Testis (tissue), 3 donors: Measurements from ENCODE around the gene CRYL1. TPM values are rescaled to one million over a fixed set of nuclear protein-coding genes. Genes with fewer than 3 reads are reported as not detected.

Source experiments
- DNase-seq: peaks from one replicate; pipeline ENCODE4 v3.0.0-alpha.2; 2019
- H3K27ac ChIP-seq, 2 donors: fragments of 200-600 bp; sonication (generic); one replicate each; pipeline ENCODE4 v1.5.1; 2019
- H3K27me3 ChIP-seq: fragments of 200-600 bp; sonication (generic); one replicate; pipeline ENCODE4 v1.5.1; 2019
- H3K36me3 ChIP-seq: fragments of 200-600 bp; sonication (generic); one replicate; pipeline ENCODE4 v1.5.1; 2017; ENCODE audit warnings: low read depth; ENCODE audit errors: missing control alignments
- H3K4me1 ChIP-seq: fragments of 200-600 bp; sonication (generic); one replicate; pipeline ENCODE4 v1.5.1; 2019
- H3K4me3 ChIP-seq, 2 donors: fragments of 200-600 bp; sonication (generic); one replicate each; pipeline ENCODE4 v1.5.1; 2017 to 2019
- H3K9me3 ChIP-seq: fragments of 200-600 bp; sonication (generic); one replicate; pipeline ENCODE4 v1.5.1; 2017
- POLR2A ChIP-seq: fragments of 450-650 bp; IDR thresholded peaks from one replicate; pipeline ENCODE4 v1.6.1; 2017; ENCODE audit warnings: antibody characterized with exemption, mild to moderate bottlenecking, moderate library complexity
- WGBS, 2 donors: methylation state at CpG; one replicate each; pipeline ENCODE4 v1.1.5; 2018; 5-methylcytosine and 5-hydroxymethylcytosine counted together
- intact Hi-C: fragments of 100-400 bp; cut with DNase I; formaldehyde crosslinking; loops from one replicate; pipeline ENCODE4 v1.15.1; 2023; ENCODE audit warnings: low total_unique reads
- polyA plus RNA-seq: library from polyadenylated mRNA; stranded (reverse); fragments of 350-450 nt; fragmentation: Illumina TruSeq; extraction: RNeasy Lipid Tissue Mini Kit (QIAGEN cat#74804); gene quantifications from one replicate; pipeline ENCODE4 v1.2.3, GENCODE V29; 2014; ENCODE audit warnings: low read depth, low replicate concordance; ENCODE audit not compliant: insufficient read depth
- total RNA-seq, 2 donors: library from RNA; depleted of rRNA; stranded (reverse); fragments of >200 nt; gene quantifications; one replicate each; pipeline ENCODE4 v1.2.3, GENCODE V29; 2016
- TF ChIP-seq, protein P1 (sequence below), 3 experiments: fragments of 450-650 bp in 2 of 3; fragments of 200-600 bp in 1 of 3; sonication (generic) in 1 of 3; IDR thresholded peaks; one replicate each; pipeline ENCODE4 v1.5.1; 2016 to 2019; ENCODE audit warnings: antibody characterized with exemption in 3 of 3, mild to moderate bottlenecking in 2 of 3, moderate library complexity in 1 of 3

Gene CRYL1
- total and polyA plus RNA-seq, 3 donors from 2014 or later = 8.0 to 16.8 (median 16.8) TPM

DNA sequence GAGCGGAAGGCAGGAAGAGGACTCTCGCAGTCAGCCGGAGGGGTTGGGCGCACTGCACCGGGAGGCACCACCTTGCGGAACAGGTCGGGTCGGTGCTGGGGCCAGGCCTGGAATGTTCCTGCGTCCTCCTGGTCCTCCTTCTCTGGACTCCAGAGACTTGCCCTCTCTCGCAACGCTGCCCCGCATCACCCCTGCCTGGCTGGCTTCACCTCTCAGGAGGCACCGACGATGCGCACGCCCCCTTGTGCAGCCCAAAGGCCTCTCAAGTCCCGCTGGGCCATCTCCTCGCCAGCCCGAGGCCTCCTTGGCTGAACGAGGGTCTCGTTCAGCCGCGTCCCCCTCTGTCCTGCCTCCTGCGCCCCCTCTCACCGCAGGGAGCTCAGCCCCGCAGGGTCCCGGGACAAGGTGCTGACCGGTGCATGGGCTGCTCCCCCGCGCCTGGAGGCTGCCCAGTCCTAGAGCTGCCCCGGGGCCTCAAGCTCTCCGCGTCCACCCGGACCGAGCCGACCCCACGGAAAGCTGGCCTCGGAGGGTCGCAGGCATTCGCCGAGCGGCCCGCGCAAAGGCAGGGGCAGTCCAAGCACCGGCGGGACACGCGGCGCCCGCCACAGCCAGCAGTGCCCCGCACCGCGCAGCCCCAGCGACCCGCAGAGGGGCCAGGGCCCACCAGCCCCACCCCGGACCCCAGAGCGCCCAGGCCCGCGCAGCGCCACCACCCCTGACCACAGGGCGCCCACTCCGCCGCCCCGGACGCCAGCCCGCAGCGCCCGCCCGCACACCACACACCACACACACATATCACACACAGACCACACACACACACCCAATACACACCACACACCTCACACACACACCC lies 133.8 kb downstream of the CRYL1 start:
- intact Hi-C loops = no loop called here
- Histone ChIP-seq H3K36me3 (no peaks in the 10 kb centered on the region), H3K4me1 (no peaks in the 10 kb centered on the region), H3K9me3 (no peaks in the 10 kb centered on the region), H3K27me3 (no peaks in the 10 kb centered on the region), H3K4me3 (peak overlapping the region; percentile 21 to 36), H3K27ac (no peak overlapping the region)
- TF ChIP-seq, protein P1, sequence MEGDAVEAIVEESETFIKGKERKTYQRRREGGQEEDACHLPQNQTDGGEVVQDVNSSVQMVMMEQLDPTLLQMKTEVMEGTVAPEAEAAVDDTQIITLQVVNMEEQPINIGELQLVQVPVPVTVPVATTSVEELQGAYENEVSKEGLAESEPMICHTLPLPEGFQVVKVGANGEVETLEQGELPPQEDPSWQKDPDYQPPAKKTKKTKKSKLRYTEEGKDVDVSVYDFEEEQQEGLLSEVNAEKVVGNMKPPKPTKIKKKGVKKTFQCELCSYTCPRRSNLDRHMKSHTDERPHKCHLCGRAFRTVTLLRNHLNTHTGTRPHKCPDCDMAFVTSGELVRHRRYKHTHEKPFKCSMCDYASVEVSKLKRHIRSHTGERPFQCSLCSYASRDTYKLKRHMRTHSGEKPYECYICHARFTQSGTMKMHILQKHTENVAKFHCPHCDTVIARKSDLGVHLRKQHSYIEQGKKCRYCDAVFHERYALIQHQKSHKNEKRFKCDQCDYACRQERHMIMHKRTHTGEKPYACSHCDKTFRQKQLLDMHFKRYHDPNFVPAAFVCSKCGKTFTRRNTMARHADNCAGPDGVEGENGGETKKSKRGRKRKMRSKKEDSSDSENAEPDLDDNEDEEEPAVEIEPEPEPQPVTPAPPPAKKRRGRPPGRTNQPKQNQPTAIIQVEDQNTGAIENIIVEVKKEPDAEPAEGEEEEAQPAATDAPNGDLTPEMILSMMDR (IDR thresholded peaks at IDR 0.05) = no peak
- no peak for TF ChIP-seq POLR2A
- WGBS, 2 donors = 69 to 75% methylated on average over 34 to 69 of the region's 69 CpGs
- no peak for DNase-seq

DNA sequence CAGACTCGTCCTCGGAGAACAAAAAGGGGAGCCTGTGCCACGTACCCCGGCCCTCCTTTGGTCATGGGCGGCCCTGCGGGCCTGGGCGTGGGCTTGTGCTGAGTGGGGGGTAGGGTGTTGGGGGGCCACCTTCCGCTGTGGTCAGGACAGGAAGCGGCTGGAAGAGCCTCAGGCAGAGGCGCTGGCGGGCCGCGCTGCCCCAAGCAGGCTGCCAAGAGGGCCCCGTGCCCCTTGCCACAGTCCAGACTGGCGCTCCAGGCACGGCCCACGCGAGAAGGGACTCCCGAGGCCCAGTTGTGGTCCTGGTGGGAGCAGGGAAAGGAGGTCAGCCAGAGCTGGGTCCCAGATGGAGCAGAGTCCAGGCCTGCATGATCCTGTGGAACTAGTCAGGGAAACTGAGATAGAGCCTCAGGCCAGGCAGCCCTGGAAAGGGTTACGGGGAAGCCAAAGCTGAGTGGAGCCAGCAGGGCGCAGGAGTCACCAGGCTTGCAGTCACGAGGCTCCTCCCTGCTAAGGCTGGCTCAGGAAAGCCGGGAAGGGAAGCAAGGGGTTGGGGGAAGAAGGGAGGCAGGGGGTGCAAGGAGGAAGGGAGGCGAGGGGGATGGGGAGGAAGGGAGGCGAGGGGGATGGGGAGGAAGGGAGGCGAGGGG lies 135.0 kb downstream of the CRYL1 start:
- Histone ChIP-seq H3K36me3 (no peaks in the 10 kb centered on the region), H3K4me3 (no peak overlapping the region), H3K27me3 (no peaks in the 10 kb centered on the region), H3K4me1 (no peaks in the 10 kb centered on the region), H3K9me3 (no peaks in the 10 kb centered on the region), H3K27ac (no peak overlapping the region)
- DNase-seq = no peak
- intact Hi-C loops = no loop called here
- TF ChIP-seq POLR2A = no peak
- TF ChIP-seq, protein P1 (IDR thresholded peaks at IDR 0.05) = no peak
- 41 to 53% methylated on average over 4 to 20 of the region's 26 CpGs for WGBS, 2 donors

DNA sequence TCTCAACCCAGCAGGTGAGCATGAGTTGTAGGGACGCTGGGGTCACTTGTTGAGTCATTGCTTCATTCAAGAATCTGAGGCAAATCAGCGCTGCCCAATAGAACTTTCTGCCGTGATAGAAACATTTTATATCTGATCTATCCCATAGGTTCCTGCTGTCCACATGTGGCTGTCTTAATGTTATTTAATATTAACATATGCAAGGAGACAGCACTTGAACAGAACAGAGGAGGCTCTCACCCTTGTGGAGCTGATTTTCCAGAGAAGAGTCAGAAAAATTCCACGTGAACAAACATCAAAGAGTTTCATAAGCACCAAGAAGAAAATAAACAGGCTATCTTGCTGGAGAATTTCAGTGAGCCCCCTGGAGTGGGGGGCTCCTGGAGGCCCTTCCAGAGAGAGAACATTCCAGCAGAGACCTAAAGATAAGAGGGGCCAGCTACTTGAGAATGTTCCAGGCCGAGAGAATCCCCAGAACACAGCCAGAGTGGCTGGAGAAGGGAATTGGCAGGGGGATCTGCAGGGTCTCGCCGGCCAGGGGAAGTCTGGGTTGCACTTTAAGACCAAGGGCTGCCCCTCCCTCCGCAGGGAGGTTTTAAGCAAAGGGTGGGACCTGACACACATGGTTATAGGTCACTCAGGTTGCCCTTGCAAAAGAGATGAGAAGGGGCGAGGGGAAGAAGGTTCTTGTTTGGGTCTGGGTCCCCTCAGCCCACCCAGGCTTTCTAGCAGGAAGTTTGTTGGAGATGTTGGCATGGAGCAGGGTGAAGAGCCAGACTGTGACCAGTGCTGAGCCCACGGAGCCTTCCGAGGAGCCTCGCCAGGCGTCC lies 135.7 kb downstream of the CRYL1 start:
- no peak for DNase-seq
- TF ChIP-seq, protein P1 (IDR thresholded peaks at IDR 0.05) = no peak
- TF ChIP-seq POLR2A = no peak

DNA sequence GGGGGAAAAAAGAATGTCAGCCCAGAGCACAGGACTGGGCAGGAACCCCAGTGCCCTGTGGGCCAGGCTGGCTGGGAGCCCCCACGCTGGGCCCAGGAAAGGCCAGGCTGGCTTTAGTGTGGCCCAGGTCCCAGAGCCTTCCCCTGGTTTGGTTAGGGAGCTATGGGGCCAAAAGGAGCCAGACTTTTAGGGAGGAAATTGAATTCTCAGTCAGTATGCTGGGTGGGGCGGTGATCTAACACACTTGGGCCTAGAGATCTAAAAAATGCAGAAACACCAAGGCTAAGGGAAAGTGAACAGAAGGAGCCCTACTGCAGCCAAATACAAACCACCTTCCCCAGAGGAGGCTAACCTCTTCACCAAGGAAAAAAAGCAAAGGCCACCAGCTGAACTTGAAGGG lies 137.5 kb downstream of the CRYL1 start:
- intact Hi-C loops = no loop called here
- WGBS, 2 donors = 84 to 97% methylated on average over 2 of the region's 2 CpGs

More for the DNA sequence above, 135.7 kb downstream of the CRYL1 start:
- no peaks in the 10 kb centered on the region for H3K27me3 ChIP-seq
- H3K4me3 ChIP-seq = no peak overlapping the region
- WGBS, 2 donors = 44 to 50% methylated on average over 11 to 13 of the region's 13 CpGs
- H3K27ac ChIP-seq = no peak overlapping the region
- no peaks in the 10 kb centered on the region for H3K4me1 ChIP-seq
- intact Hi-C loops = no loop called here
- no peaks in the 10 kb centered on the region for H3K9me3 ChIP-seq
- H3K36me3 ChIP-seq = no peaks in the 10 kb centered on the region

More for the DNA sequence above, 137.5 kb downstream of the CRYL1 start:
- no peak overlapping the region for H3K4me3 ChIP-seq
- no peak for DNase-seq
- H3K27me3 ChIP-seq = no peaks in the 10 kb centered on the region
- H3K27ac ChIP-seq = peak overlapping the region in 1 of 2 donors; percentile 53
- TF ChIP-seq, protein P1 (IDR thresholded peaks at IDR 0.05) = no peak
- no peak for TF ChIP-seq POLR2A
- no peaks in the 10 kb centered on the region for H3K36me3 ChIP-seq
- no peaks in the 10 kb centered on the region for H3K4me1 ChIP-seq
- H3K9me3 ChIP-seq = no peaks in the 10 kb centered on the region
